GM12878 (cell line): ENCODE data around the gene ADAMTS6. TPM values are rescaled to one million over a fixed set of nuclear protein-coding genes. Genes with fewer than 3 reads are reported as not detected.

Source experiments
- ATAC-seq: fragments of 200-7000 bp; cut with Tn5 transposase; 3 replicates; pipeline ENCODE4 v1.9.1; 2020; ENCODE audit warnings: mild to moderate bottlenecking, moderate library complexity
- BruUV-seq: library from RNA; stranded (reverse); fragments of 400-500 nt; replicated peaks from 2 replicates; lab custom pipeline; 2021; lab: Mats Ljungman, UMichigan
- CTCF ChIA-PET: fragments of 300-600 bp; sonication (Branson Sonifier 250); formaldehyde crosslinking; extraction: SDS; loops from one replicate; lab custom pipeline; 2021; ENCODE audit warnings: inconsistent platforms; lab: Yijun Ruan, JAX
- POLR2A ChIA-PET: fragments of 350-600 bp; formaldehyde crosslinking; extraction: SDS; loops from one replicate; lab custom pipeline; 2021; ENCODE audit warnings: inconsistent platforms; lab: Charles Lee
- RAD21 ChIA-PET: fragments of 300-600 bp; sonication (Branson Sonifier 250); formaldehyde crosslinking; loops from one replicate; lab custom pipeline; 2023; ENCODE audit warnings: antibody characterized with exemption; ENCODE audit not compliant: unreplicated experiment; lab: Charles Lee
- SMC1A ChIA-PET: fragments of 300-600 bp; sonication (Branson Sonifier 250); formaldehyde crosslinking; loops from one replicate; lab custom pipeline; 2023; ENCODE audit not compliant: unreplicated experiment, uncharacterized antibody; lab: Charles Lee
- DNase-seq: peaks from one replicate; pipeline ENCODE4 v3.0.0-alpha.2; 2011; ENCODE audit warnings: low read depth, low spot score
- FAIRE-seq: peaks from 3 replicates; lab custom pipeline; 2011; peaks lifted over from hg19 to GRCh38; lab: Jason Lieb, UNC
- H2AFZ ChIP-seq: 2 replicates; pipeline ENCODE4 v1.6.0; 2011; ENCODE audit warnings: low read depth, low read length, control low read depth; ENCODE audit not compliant: control insufficient read depth
- H3K27ac ChIP-seq: 2 replicates; pipeline ENCODE4 v1.5.1; 2011; ENCODE audit warnings: control low read depth; ENCODE audit not compliant: control insufficient read depth, insufficient read depth
- H3K27me3 ChIP-seq, 2 experiments: replicated peaks in 1 of 2; 2 replicates each; pipeline versions ENCODE4 v1.6.0 to v1.6.1; 2011; ENCODE audit warnings: low read length in 1 of 2; ENCODE audit not compliant: control insufficient read depth in 2 of 2, insufficient read depth in 2 of 2
- H3K36me3 ChIP-seq, 2 experiments: 2 replicates each; pipeline ENCODE4 v1.5.1; 2011; ENCODE audit warnings: low read length in 1 of 2; ENCODE audit not compliant: control insufficient read depth in 2 of 2, insufficient read depth in 2 of 2
- H3K4me1 ChIP-seq: 2 replicates; pipeline ENCODE4 v1.6.1; 2011; ENCODE audit warnings: mild to moderate bottlenecking, low read length, moderate library complexity, mixed read lengths; ENCODE audit not compliant: control insufficient read depth, insufficient read depth
- H3K4me2 ChIP-seq: 2 replicates; pipeline ENCODE4 v1.6.0; 2011; ENCODE audit warnings: control low read depth; ENCODE audit not compliant: control insufficient read depth, insufficient read depth
- H3K4me3 ChIP-seq: fragments of 200-600 bp; sonication (generic); 2 replicates; pipeline ENCODE4 v1.5.1; 2016
- H3K79me2 ChIP-seq: 2 replicates; pipeline ENCODE4 v1.6.0; 2011; ENCODE audit warnings: low read length; ENCODE audit not compliant: control insufficient read depth, insufficient read depth
- H3K9ac ChIP-seq: 2 replicates; pipeline ENCODE4 v1.8.0; 2011; ENCODE audit warnings: low read length, control low read depth, mixed read lengths; ENCODE audit not compliant: control insufficient read depth, insufficient read depth
- H3K9me3 ChIP-seq: replicated peaks from 3 replicates; pipeline ENCODE4 v1.5.1; 2011; ENCODE audit warnings: mild to moderate bottlenecking, low read length; ENCODE audit not compliant: control insufficient read depth, insufficient read depth
- H4K20me1 ChIP-seq: 2 replicates; pipeline ENCODE4 v1.6.0; 2011; ENCODE audit not compliant: control insufficient read depth, insufficient read depth
- HDAC6 ChIP-seq: fragments of 200-600 bp; sonication (generic); IDR thresholded peaks from one replicate; pipeline ENCODE4 v1.8.0; 2017; ENCODE audit warnings: antibody characterized with exemption; ENCODE audit not compliant: unreplicated experiment
- IKZF1 ChIP-seq: fragments of 450-650 bp; conservative IDR thresholded peaks from 2 replicates; pipeline ENCODE4 v1.6.1; 2017; ENCODE audit warnings: antibody characterized with exemption, mild to moderate bottlenecking
- IRF3 ChIP-seq: fragments of 450-650 bp; IDR thresholded peaks from 2 replicates; pipeline ENCODE4 v1.6.1; 2014; ENCODE audit warnings: mild to moderate bottlenecking
- JUNB ChIP-seq: IDR thresholded peaks from 2 replicates; pipeline ENCODE4 v1.6.1; 2016; ENCODE audit warnings: antibody characterized with exemption, mild to moderate bottlenecking
- PAX5 ChIP-seq: IDR thresholded peaks from 2 replicates; pipeline ENCODE4 v1.6.1; 2011; ENCODE audit warnings: low read depth, low read length, borderline replicate concordance
- TCF12 ChIP-seq: IDR thresholded peaks from 2 replicates; pipeline ENCODE4 v1.6.1; 2011; ENCODE audit warnings: low read depth, mild to moderate bottlenecking, low read length
- ZNF217 ChIP-seq: fragments of 450-650 bp; IDR thresholded peaks from 2 replicates; pipeline ENCODE4 v1.6.1; 2017; ENCODE audit warnings: antibody characterized with exemption, mild to moderate bottlenecking
- ZSCAN29 ChIP-seq: fragments of 450-650 bp; IDR thresholded peaks from 2 replicates; pipeline ENCODE4 v1.6.1; 2017; ENCODE audit warnings: mild to moderate bottlenecking, moderate library complexity
- WGBS: methylation state at CpG from one replicate; pipeline ENCODE4 v1.1.6; 2016; ENCODE audit warnings: low lambda C conversion rate; ENCODE audit not compliant: insufficient replicate concordance, insufficient coverage; ENCODE audit errors: missing lambda C conversion rate; 5-methylcytosine and 5-hydroxymethylcytosine counted together
- in situ Hi-C: fragments of 300-500 bp; cut with MboI; formaldehyde crosslinking; loops from 9 replicates; pipeline ENCODE4 v1.14.3; 2018; ENCODE audit warnings: mixed read lengths
- intact Hi-C: fragments of 100-400 bp; cut with micrococcal nuclease; formaldehyde crosslinking; loops from one replicate; pipeline ENCODE4 v1.14.2; 2022; ENCODE audit not compliant: unreplicated experiment
- polyA plus RNA-seq, 11 experiments: library from polyadenylated mRNA; depleted of rRNA in 4 of 11; unstranded in 6 of 11; stranded (reverse) in 5 of 11; fragments of >200 nt; fragmentation: Nextera tagmentation in 4 of 11; fragmentation: Illumina TruSeq in 1 of 11; extraction: Ambion mirVana in 4 of 11; extraction: Trizol in 1 of 11; gene quantifications; 1 replicate in 1 of 11; 2 replicates in 10 of 11; pipeline versions ENCODE4 v1.2.1 to v1.2.3, GENCODE V29; 2011 to 2016; ENCODE audit warnings: inconsistent platforms in 2 of 11, missing spikeins in 2 of 11, low read depth in 1 of 11
- total RNA-seq, 4 experiments: library from RNA; depleted of rRNA in 3 of 4; stranded (reverse); fragments of >200 nt in 3 of 4; fragmentation: Illumina TruSeq in 1 of 4; extraction: Trizol in 1 of 4; gene quantifications; 2 replicates each; pipeline versions ENCODE4 v1.2.1 to v1.2.3, GENCODE V29; 2013 to 2021

The ADAMTS6 gene
- total and polyA plus RNA-seq, 10 of the 15 experiments (the other 5 are each of a cell fraction or from before 2014, with no cell fraction given): 1.1 to 12.3 (median 6.5) TPM

DNA sequence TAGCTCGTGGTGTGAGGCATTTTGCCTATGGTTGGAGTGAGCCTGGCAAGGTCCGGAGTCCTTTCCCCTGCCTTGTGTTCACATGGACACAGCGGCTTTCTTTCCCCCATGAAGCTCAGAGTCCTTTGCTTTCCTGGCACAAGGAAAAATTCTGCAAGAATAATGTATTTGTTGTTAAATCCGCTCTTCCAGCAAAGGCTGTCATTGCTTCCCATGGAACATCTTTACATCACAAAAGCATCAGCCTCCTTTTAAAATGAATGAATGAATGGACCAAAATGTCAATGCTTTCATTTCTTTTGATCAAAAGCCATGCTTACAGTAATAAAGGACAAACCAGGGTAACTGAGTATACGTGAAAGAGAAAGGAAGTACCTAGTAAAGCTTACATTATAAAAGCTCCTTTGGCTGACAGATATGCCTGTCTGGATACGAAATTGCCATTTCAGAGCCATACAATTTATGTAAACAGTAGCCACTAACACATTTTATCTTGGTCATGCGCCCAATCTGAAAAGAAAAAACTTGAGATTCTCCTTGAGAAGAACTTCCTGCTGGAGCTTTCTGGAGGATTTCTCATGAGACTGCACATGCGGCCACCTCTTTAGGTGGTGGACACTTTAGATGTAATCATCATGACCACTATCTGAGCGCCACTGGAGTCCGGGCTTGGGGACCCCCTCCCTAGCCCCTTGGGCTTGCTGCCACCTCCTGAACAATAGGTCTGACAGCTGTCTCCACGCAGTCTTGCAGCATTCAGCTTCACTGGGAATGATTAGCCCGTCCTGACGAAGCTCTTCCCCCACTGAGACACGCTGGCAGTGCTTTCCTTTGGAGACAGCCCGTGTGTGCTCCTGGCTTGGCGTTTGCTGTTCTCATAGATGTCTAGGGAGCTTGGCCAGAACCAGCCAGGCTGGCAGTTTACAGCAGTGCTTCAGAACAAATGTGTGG, 355.9 kb downstream of the ADAMTS6 start:
- TF ChIP-seq HDAC6: no peak
- TF ChIP-seq TCF12: no peak
- no peak for TF ChIP-seq IRF3
- TF ChIP-seq ZSCAN29: no peak
- TF ChIP-seq ZNF217: no peak
- no peak for TF ChIP-seq JUNB
- no peak for TF ChIP-seq PAX5
- no peak for TF ChIP-seq IKZF1

More for the DNA sequence above, 355.9 kb downstream of the ADAMTS6 start:
- intact Hi-C loops: no loop called here
- Histone ChIP-seq H3K4me3 (no peak overlapping the region), H3K4me1 (no peaks in the 10 kb centered on the region), H3K79me2 (no peaks in the 10 kb centered on the region), H3K9me3 (no peaks in the 10 kb centered on the region), H3K9ac (no peak overlapping the region), H2AFZ (no peak overlapping the region), H3K36me3 (no peaks in the 10 kb centered on the region), H4K20me1 (no peaks in the 10 kb centered on the region), H3K27ac (no peak overlapping the region), H3K4me2 (no peak overlapping the region), H3K27me3 (no peaks in the 10 kb centered on the region)
- BruUV-seq: no TSS peak
- no peak for DNase-seq
- 50% methylated on average over 16 of the region's 16 CpGs for WGBS
- in situ Hi-C loops: no loop called here
- no peak for ATAC-seq
- POLR2A ChIA-PET: interaction anchor here (1.4 kb wide), 1 partner anchor 22 kb away, joined by 4 read pairs; no protein-coding TSS in a partner anchor
- FAIRE-seq: no peak
- SMC1A ChIA-PET: interaction anchor here (0.8 to 2.0 kb wide), 5 partner anchors 10 to 25 kb away, joined by 3 to 4 read pairs (median 3); no protein-coding TSS in a partner anchor
- RAD21 ChIA-PET: interaction anchor here (0.6 to 0.7 kb wide), 2 partner anchors 315 to 357 kb away, joined by 3 read pairs; no protein-coding TSS in a partner anchor
- CTCF ChIA-PET: interaction anchor here (0.7 to 1.6 kb wide), 4 partner anchors 11 to 357 kb away, joined by 3 to 7 read pairs (median 4); no protein-coding TSS in a partner anchor
